ENCODE data around the gene AP3M1. TPM values are rescaled to one million over a fixed set of nuclear protein-coding genes. Genes with fewer than 3 reads are reported as not detected.

Gene AP3M1
- total RNA-seq, 1 donor from 2014 or later, result 58.3 TPM

DNA sequence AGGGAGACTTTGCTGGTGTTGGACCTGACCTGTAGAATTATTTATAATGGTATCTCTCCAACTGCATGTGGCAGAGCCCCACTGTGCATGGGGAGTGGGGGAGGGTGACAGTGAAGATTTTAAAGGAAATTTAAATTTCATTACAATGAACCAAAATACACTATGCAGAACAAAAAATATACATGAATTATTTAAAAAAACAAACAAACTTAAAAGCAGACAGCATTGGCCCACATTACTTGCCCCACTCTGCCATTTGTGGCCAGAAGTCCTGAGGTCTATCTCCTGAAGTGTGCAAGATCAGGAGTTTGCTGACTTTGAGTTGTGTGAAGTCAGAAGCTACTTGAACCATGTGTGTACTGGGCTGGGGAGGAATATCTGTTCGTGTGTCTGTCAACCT is 40.5 kb downstream of the AP3M1 start:
- H3K36me3 ChIP-seq, result no peaks in the 10 kb centered on the region
- no peaks in the 10 kb centered on the region for H3K4me1 ChIP-seq
- H3K27me3 ChIP-seq, result no peaks in the 10 kb centered on the region
- no peak overlapping the region for H3K4me3 ChIP-seq
- no peak overlapping the region for H3K4me2 ChIP-seq
- no peaks in the 10 kb centered on the region for H3F3A ChIP-seq (ENCODE audit: low read depth)
- no peaks in the 10 kb centered on the region for H3K79me2 ChIP-seq (ENCODE audit: low read depth)
- no peak overlapping the region for H2AFZ ChIP-seq (replicated peaks)
- no peaks in the 10 kb centered on the region for H3K27me3 Mint-ChIP-seq (ENCODE audit: insufficient read depth, low read depth)
- no peak for DNase-seq (ENCODE audit: low spot score)
- no peak overlapping the region for H3K27ac ChIP-seq
- H3K4me1 Mint-ChIP-seq, result no peaks in the 10 kb centered on the region
- TF ChIP-seq EZH2phosphoT487 (IDR thresholded peaks at IDR 0.05) (no peak), EZH2 (IDR thresholded peaks at IDR 0.05) (no peak)
- TF ChIP-seq, protein P1, sequence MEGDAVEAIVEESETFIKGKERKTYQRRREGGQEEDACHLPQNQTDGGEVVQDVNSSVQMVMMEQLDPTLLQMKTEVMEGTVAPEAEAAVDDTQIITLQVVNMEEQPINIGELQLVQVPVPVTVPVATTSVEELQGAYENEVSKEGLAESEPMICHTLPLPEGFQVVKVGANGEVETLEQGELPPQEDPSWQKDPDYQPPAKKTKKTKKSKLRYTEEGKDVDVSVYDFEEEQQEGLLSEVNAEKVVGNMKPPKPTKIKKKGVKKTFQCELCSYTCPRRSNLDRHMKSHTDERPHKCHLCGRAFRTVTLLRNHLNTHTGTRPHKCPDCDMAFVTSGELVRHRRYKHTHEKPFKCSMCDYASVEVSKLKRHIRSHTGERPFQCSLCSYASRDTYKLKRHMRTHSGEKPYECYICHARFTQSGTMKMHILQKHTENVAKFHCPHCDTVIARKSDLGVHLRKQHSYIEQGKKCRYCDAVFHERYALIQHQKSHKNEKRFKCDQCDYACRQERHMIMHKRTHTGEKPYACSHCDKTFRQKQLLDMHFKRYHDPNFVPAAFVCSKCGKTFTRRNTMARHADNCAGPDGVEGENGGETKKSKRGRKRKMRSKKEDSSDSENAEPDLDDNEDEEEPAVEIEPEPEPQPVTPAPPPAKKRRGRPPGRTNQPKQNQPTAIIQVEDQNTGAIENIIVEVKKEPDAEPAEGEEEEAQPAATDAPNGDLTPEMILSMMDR (IDR thresholded peaks at IDR 0.05), result no peak
- H4K20me1 ChIP-seq (ENCODE audit: low read depth), result peaks cover 5% of the 10 kb centered on the region
- H3K9me3 ChIP-seq (ENCODE audit: low read depth), result no peaks in the 10 kb centered on the region
- H3K27ac Mint-ChIP-seq, result no peak overlapping the region
- peaks cover 73% of the 10 kb centered on the region for H3K36me3 Mint-ChIP-seq
- H3K9me3 Mint-ChIP-seq, result no peaks in the 10 kb centered on the region
- no peak overlapping the region for H3K9ac ChIP-seq
- no peak overlapping the region for H3K4me3 Mint-ChIP-seq

DNA sequence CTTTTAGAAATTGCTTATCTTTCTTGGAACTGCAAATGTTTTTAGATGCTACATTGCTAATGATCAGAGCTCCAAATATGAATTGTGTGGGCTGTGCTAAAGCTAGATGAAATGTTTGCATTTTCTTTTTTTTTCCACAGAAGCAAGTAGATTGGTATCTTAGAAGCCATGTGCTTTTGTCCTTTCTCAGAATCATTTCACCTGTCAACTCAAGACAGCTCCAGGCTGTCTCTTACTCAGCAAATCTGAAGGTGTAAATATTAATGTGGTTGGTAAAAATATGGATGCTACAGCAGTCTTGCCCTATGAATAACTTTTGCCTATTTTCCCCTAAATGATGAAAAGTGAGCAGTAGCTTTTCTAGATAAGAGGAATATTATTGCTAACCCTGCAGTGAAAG is 41.2 kb downstream of the AP3M1 start:
- H4K20me1 ChIP-seq (ENCODE audit: low read depth), result peaks cover under 1% of the 10 kb centered on the region
- H3K4me2 ChIP-seq, result no peak overlapping the region
- H3K79me2 ChIP-seq (ENCODE audit: low read depth), result no peaks in the 10 kb centered on the region
- H3K4me3 ChIP-seq, result no peak overlapping the region
- H3K9ac ChIP-seq, result no peak overlapping the region
- no peaks in the 10 kb centered on the region for H3K9me3 ChIP-seq (ENCODE audit: low read depth)
- H3K4me1 ChIP-seq, result no peaks in the 10 kb centered on the region
- Mint-ChIP-seq H3K4me3 (no peak overlapping the region), H3K27ac (no peak overlapping the region), H3K27me3 (ENCODE audit: insufficient read depth, low read depth) (no peaks in the 10 kb centered on the region), H3K4me1 (no peaks in the 10 kb centered on the region), H3K36me3 (peaks cover 77% of the 10 kb centered on the region), H3K9me3 (no peaks in the 10 kb centered on the region)
- no peaks in the 10 kb centered on the region for H3K36me3 ChIP-seq
- no peak overlapping the region for H2AFZ ChIP-seq (replicated peaks)
- no peaks in the 10 kb centered on the region for H3F3A ChIP-seq (ENCODE audit: low read depth)
- no peak overlapping the region for H3K27ac ChIP-seq
- TF ChIP-seq, protein P1 (IDR thresholded peaks at IDR 0.05), result no peak
- no peak for TF ChIP-seq EZH2phosphoT487 (IDR thresholded peaks at IDR 0.05)
- no peak for TF ChIP-seq EZH2 (IDR thresholded peaks at IDR 0.05)
- no peaks in the 10 kb centered on the region for H3K27me3 ChIP-seq
- no peak for DNase-seq (ENCODE audit: low spot score)

DNA sequence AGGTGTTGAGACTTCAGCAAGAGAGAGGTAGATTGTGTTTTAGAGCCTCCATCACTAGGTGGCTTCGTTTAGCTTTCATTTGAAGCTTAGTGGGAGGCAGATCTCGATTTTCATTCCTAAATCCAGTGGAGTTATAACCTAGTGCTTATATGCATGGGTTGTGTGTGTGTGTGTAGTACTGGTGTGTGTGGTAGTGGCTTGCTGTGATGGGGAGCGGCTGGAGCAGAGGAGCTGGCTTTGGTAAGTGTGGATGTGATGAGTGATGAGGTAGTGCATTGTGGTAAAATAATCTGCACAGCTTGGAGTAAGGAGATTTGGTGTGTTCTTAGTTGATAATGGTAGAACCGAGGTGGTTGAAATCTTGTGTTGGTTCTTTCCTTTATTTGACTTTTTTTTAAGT is 43.2 kb downstream of the AP3M1 start:
- Histone ChIP-seq H3K4me1 (no peaks in the 10 kb centered on the region), H2AFZ (replicated peaks) (no peak overlapping the region), H3K79me2 (ENCODE audit: low read depth) (no peaks in the 10 kb centered on the region), H3K4me3 (no peak overlapping the region), H3K9ac (no peak overlapping the region), H3K9me3 (ENCODE audit: low read depth) (no peaks in the 10 kb centered on the region), H3K36me3 (no peaks in the 10 kb centered on the region), H4K20me1 (ENCODE audit: low read depth) (no peaks in the 10 kb centered on the region), H3K27me3 (no peaks in the 10 kb centered on the region), H3F3A (ENCODE audit: low read depth) (no peaks in the 10 kb centered on the region), H3K27ac (no peak overlapping the region), H3K4me2 (no peak overlapping the region)
- DNase-seq (ENCODE audit: low spot score), result no peak
- H3K4me3 Mint-ChIP-seq, result no peak overlapping the region
- H3K27ac Mint-ChIP-seq, result no peak overlapping the region
- H3K4me1 Mint-ChIP-seq, result no peaks in the 10 kb centered on the region
- H3K36me3 Mint-ChIP-seq, result peaks cover 66% of the 10 kb centered on the region
- no peaks in the 10 kb centered on the region for H3K9me3 Mint-ChIP-seq
- no peaks in the 10 kb centered on the region for H3K27me3 Mint-ChIP-seq (ENCODE audit: insufficient read depth, low read depth)
- TF ChIP-seq, protein P1 (IDR thresholded peaks at IDR 0.05), result no peak
- no peak for TF ChIP-seq EZH2phosphoT487 (IDR thresholded peaks at IDR 0.05)
- no peak for TF ChIP-seq EZH2 (IDR thresholded peaks at IDR 0.05)

All from neural progenitor cell (in vitro differentiated cells).